ENCODE data around the gene WWOX.

DNA sequence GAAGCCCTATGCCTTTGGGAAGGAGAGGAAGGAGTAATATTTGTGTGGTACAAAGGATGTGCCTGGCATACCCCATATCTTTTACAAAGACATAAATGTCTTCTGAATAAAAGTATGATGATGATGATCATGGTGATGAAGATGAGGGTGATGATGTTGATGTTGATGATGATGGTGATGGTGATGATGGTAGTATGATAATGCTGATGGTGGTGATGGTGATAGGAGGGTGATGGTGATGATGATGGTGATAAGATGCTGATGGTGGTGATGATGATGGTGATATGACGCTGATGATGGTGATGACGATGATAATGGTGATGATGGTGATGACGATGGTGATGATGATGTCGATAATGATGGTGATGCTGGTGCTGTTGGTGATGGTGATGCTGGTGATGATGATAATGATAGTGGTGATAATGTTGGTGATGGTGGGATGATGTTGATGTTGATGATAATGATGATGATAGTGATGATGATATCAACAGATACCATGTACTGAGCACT, 684.2 kb downstream of the WWOX start:
- TF ChIP-seq EZH2 (IDR thresholded peaks at IDR 0.05; ENCODE audit: low read length, unreplicated experiment) = no peak
- TF ChIP-seq, protein P1, sequence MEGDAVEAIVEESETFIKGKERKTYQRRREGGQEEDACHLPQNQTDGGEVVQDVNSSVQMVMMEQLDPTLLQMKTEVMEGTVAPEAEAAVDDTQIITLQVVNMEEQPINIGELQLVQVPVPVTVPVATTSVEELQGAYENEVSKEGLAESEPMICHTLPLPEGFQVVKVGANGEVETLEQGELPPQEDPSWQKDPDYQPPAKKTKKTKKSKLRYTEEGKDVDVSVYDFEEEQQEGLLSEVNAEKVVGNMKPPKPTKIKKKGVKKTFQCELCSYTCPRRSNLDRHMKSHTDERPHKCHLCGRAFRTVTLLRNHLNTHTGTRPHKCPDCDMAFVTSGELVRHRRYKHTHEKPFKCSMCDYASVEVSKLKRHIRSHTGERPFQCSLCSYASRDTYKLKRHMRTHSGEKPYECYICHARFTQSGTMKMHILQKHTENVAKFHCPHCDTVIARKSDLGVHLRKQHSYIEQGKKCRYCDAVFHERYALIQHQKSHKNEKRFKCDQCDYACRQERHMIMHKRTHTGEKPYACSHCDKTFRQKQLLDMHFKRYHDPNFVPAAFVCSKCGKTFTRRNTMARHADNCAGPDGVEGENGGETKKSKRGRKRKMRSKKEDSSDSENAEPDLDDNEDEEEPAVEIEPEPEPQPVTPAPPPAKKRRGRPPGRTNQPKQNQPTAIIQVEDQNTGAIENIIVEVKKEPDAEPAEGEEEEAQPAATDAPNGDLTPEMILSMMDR (conservative IDR thresholded peaks at IDR 0.05; ENCODE audit: low read depth, low read length) = no peak
